Ascending aorta (tissue), 2 donors: Measurements from ENCODE around the gene PSENEN. TPM values are rescaled to one million over a fixed set of nuclear protein-coding genes. Genes with fewer than 3 reads are reported as not detected.

Experiments
- DNase-seq, 2 donors: peaks; one replicate each; pipeline ENCODE4 v3.0.0-alpha.2; 2019; ENCODE audit warnings: low spot score in 2 of 2
- H3K27ac ChIP-seq, 2 donors: fragments of 200-600 bp; sonication (generic); one replicate each; pipeline ENCODE4 v1.5.1; 2016 to 2017; ENCODE audit warnings: mild to moderate bottlenecking in 1 of 2
- H3K27me3 ChIP-seq: fragments of 200-600 bp; sonication (generic); one replicate; pipeline ENCODE4 v1.5.1; 2017
- H3K36me3 ChIP-seq, 2 donors: fragments of 200-600 bp; sonication (generic); one replicate each; pipeline ENCODE4 v1.5.1; 2016
- H3K4me1 ChIP-seq, 2 donors: fragments of 200-600 bp; sonication (generic); one replicate each; pipeline ENCODE4 v1.5.1; 2016 to 2017; ENCODE audit warnings: mild to moderate bottlenecking in 1 of 2
- H3K4me3 ChIP-seq, 2 donors: fragments of 200-600 bp; sonication (generic); one replicate each; pipeline ENCODE4 v1.5.1; 2016 to 2017; ENCODE audit warnings: mild to moderate bottlenecking in 1 of 2
- H3K9me3 ChIP-seq, 2 donors: fragments of 200-600 bp; sonication (generic); one replicate each; pipeline ENCODE4 v1.5.1; 2016
- intact Hi-C: fragments of 100-400 bp; cut with DNase I; formaldehyde crosslinking; loops from one replicate; pipeline ENCODE4 v1.15.1; 2023
- total RNA-seq: library from RNA; depleted of rRNA; stranded (reverse); fragments of >200 nt; gene quantifications from one replicate; pipeline ENCODE4 v1.1.0, GENCODE V29; 2016
- TF ChIP-seq, protein P1 (sequence below), 3 experiments: fragments of 200-600 bp in 2 of 3; fragments of 450-650 bp in 1 of 3; sonication (generic) in 2 of 3; IDR thresholded peaks; one replicate each; pipeline ENCODE4 v1.5.1; 2016 to 2019; ENCODE audit warnings: antibody characterized with exemption in 3 of 3, mild to moderate bottlenecking in 1 of 3, moderate library complexity in 1 of 3

Gene PSENEN
- total RNA-seq, 1 donor from 2014 or later: 110 TPM

DNA sequence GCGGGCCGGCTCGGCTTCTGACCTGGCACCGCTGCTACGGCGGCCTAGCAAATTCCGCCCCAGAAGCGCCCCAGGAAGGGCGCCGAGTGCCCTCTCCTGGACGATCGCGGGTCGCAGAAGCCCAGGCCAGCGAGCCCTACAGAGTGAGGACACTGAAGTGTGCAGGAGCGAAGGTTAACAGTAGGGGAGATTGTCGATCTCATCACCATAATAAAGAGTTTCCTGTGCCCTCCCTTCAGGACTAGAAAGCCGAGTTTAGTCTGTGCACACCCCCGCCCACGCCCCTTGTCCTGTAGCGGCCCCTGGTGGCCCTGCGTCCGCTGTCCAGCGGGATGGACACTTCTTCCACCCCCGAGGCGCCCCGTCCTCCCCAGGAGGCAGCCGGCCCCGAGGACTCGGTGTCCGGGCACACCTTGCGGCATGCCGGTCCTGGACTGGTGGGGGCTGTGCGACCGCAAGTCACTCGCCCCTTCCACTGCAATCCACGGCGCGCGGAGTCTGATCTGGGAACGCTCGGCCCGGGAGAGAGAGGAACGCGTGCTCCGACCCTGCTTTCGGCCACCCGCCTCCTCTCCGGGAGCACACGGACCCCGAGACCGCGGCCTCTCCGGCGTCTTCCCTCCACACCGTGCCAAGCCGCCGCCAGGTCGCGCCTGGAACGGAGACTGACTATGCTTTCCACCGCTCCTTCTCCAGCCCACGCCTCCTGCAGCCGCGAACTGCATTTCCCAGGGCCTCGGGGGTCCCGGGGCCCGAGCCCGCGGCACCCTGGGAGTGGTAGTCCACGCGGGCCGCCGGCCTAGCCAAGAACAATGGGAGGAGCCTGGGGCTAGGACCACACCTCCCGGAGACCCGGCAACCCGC lies 28.4 kb upstream of the PSENEN start:
- intact Hi-C loops: loop anchor here (1.0 to 2.0 kb wide), 12 partner anchors 15 to 214 kb away; partner anchors contain the start of genes ARHGAP33, HAUS5, HSPB6 and PSENEN
- peak overlapping the region; percentile 79 to 95 for H3K4me3 ChIP-seq
- H3K36me3 ChIP-seq: peaks cover 21 to 25% of the 10 kb centered on the region in 2 donors
- H3K4me1 ChIP-seq: peaks cover 7 to 19% of the 10 kb centered on the region in 2 donors
- H3K9me3 ChIP-seq: no peaks in the 10 kb centered on the region
- H3K27ac ChIP-seq: peak overlapping the region; percentile 85 to 86
- DNase-seq: peak; percentile 88 to 98
- H3K27me3 ChIP-seq: no peaks in the 10 kb centered on the region
- TF ChIP-seq, protein P1, sequence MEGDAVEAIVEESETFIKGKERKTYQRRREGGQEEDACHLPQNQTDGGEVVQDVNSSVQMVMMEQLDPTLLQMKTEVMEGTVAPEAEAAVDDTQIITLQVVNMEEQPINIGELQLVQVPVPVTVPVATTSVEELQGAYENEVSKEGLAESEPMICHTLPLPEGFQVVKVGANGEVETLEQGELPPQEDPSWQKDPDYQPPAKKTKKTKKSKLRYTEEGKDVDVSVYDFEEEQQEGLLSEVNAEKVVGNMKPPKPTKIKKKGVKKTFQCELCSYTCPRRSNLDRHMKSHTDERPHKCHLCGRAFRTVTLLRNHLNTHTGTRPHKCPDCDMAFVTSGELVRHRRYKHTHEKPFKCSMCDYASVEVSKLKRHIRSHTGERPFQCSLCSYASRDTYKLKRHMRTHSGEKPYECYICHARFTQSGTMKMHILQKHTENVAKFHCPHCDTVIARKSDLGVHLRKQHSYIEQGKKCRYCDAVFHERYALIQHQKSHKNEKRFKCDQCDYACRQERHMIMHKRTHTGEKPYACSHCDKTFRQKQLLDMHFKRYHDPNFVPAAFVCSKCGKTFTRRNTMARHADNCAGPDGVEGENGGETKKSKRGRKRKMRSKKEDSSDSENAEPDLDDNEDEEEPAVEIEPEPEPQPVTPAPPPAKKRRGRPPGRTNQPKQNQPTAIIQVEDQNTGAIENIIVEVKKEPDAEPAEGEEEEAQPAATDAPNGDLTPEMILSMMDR (IDR thresholded peaks at IDR 0.05): peak; percentile 92 to 95 (median 93)

DNA sequence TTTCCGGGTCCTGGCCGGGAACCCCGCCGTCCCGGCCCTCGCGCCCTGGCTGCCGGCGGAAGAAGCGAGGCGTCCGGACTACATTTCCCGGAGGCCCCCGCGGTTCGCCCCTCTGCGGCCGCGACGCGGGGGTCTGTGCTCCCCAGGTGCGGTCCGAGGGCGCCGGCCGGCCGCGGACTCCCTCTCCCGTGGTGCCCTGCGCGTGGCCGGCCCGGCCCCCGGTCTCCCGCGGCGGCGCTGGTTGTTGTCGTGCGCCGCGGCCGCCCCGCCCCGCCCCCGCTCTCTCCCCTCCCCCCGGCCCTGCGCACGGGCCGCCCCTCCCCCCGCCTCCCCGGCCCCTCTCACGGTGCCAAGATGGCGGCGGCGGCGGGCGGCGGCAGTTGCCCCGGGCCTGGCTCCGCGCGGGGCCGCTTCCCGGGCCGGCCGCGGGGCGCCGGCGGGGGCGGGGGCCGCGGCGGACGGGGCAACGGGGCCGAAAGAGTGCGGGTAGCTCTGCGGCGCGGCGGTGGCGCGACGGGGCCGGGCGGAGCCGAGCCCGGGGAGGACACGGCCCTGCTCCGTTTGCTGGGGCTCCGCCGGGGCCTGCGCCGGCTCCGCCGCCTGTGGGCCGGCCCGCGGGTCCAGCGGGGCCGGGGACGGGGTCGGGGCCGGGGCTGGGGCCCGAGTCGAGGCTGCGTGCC lies 27.6 kb upstream of the PSENEN start, which contains the start of gene KMT2B:
Gene KMT2B (plus strand): TSS at position 339 of the 680 bp plus-strand sequence. CDS start 16 bp downstream, at position 355.
- intact Hi-C loops: loop anchor here (1.0 to 2.0 kb wide), 11 partner anchors 16 to 213 kb away; partner anchors contain the start of genes ARHGAP33, HAUS5, HSPB6 and PSENEN
- Histone ChIP-seq H3K27me3 (no peaks in the 10 kb centered on the region), H3K36me3 (peaks cover 28 to 33% of the 10 kb centered on the region in 2 donors), H3K4me1 (peaks cover 7 to 19% of the 10 kb centered on the region in 2 donors), H3K27ac (peak within 1 kb of the TSS; percentile 85 to 87), H3K4me3 (peak within 1 kb of the TSS; percentile 79 to 95), H3K9me3 (no peaks in the 10 kb centered on the region)
- DNase-seq: no peak
- TF ChIP-seq, protein P1 (IDR thresholded peaks at IDR 0.05): no peak

DNA sequence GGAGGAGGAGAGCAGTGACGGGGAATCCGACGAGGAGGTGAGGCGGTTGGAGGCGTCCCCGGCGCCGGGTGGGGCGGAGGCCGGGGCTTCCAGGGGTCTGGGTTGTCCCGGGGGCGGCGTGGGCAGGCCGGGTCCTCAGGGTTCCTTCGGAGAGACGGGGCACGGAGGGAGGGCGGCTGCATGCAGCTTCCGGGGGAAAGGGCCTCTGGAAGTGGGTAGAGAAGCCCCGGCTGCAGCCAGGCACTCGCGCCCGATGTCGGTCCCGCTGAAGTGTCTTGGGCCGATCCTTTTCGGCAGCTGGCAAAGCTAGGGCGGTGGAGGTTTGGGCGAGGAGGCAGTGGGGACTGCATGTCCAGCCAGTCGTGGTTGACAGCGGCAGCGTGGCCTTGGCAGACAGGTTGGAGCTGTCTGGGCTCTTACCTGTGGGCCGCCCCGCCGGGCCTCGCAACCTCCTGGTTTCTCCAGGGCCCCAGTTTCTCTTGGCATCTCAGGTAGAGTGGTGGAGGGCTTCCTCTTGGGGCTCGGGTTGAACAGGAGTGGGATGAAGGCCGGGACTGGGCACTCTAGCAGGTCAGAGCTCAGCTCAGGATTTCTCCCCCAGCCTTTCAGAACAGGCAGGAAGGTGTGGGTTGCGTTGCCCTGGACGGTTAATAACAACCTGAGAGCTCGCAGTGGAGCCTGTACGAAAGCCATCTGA lies 27.0 kb upstream of the PSENEN start:
- TF ChIP-seq, protein P1 (IDR thresholded peaks at IDR 0.05): no peak
- no peaks in the 10 kb centered on the region for H3K27me3 ChIP-seq
- peaks cover 7 to 19% of the 10 kb centered on the region in 2 donors for H3K4me1 ChIP-seq
- H3K4me3 ChIP-seq: peak overlapping the region; percentile 79 to 95
- DNase-seq: peak in 1 of 2 donors; percentile 77
- H3K9me3 ChIP-seq: no peaks in the 10 kb centered on the region
- intact Hi-C loops: no loop called here
- H3K27ac ChIP-seq: peak overlapping the region; percentile 82 to 87
- peaks cover 35 to 40% of the 10 kb centered on the region in 2 donors for H3K36me3 ChIP-seq

DNA sequence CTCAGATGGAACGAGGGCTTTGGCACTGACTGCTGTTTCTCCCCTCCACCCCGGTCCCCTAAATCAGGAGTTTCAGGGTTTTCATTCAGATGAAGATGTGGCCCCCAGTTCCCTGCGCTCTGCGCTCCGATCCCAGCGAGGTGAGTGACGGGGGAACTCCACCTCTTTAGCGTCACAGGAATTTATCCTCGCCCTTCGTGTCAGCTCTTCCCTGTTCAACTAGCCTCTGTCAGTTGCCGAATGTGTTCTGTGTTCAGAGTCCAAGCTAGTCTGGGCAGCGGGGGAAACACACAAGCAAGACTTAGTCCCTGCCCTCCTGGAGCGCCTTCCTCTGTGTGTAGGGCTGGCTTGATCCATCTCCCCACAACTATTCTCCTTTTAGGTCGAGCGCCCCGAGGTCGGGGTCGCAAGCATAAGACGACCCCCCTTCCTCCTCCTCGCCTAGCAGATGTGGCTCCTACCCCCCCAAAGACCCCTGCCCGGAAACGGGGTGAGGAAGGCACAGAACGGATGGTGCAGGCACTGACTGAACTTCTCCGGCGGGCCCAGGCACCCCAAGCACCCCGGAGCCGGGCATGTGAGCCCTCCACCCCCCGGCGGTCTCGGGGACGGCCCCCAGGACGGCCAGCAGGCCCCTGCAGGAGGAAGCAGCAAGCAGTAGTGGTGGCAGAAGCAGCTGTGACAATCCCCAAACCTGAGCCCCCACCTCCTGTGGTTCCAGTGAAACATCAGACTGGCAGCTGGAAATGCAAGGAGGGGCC lies 25.9 kb upstream of the PSENEN start:
- Histone ChIP-seq H3K4me3 (peak overlapping the region; percentile 79 to 95), H3K36me3 (peaks cover 46 to 51% of the 10 kb centered on the region in 2 donors), H3K9me3 (no peaks in the 10 kb centered on the region), H3K4me1 (peaks cover 7 to 19% of the 10 kb centered on the region in 2 donors), H3K27ac (no peak overlapping the region), H3K27me3 (no peaks in the 10 kb centered on the region)
- TF ChIP-seq, protein P1 (IDR thresholded peaks at IDR 0.05): no peak
- peak in 1 of 2 donors; percentile 64 for DNase-seq
- intact Hi-C loops: no loop called here
